Stimulated activated CD8-positive, alpha-beta memory T cell treated with anti-CD3 and anti-CD28 coated beads, Interleukin-7, amount 100 ng/mL, for 4 hours (primary cell): ENCODE results near the gene CROCC2.

Experiments
- DNase-seq, 2 donors: peaks; one replicate each; pipeline ENCODE4 v3.0.0-alpha.2; 2020; ENCODE audit warnings: low read depth in 2 of 2

Gene CROCC2

GRCh38 chr2:240987588-240987987 is 81.5 kb downstream of the CROCC2 start:
- DNase-seq: no peak

- DNase-seq: no peak
Observed at GRCh38 chr2:240988146-240988545, 82.0 kb downstream of the CROCC2 start.

- DNase-seq: no peak
Observed at GRCh38 chr2:240988571-240989271, 82.6 kb downstream of the CROCC2 start.

- no peak for DNase-seq
Observed at GRCh38 chr2:240989451-240990265, 83.5 kb downstream of the CROCC2 start.

GRCh38 chr2:240990266-240990529 is 84.1 kb downstream of the CROCC2 start:
- no peak for DNase-seq

GRCh38 chr2:240990726-240991377 is 84.7 kb downstream of the CROCC2 start:
- no peak for DNase-seq

- DNase-seq: no peak
Observed at GRCh38 chr2:240991378-240992263, 85.5 kb downstream of the CROCC2 start.

GRCh38 chr2:240992572-240993291 is 86.6 kb downstream of the CROCC2 start:
- no peak for DNase-seq

GRCh38 chr2:240993446-240994170 is 87.5 kb downstream of the CROCC2 start:
- no peak for DNase-seq

GRCh38 chr2:240994171-240994896 is 88.2 kb downstream of the CROCC2 start:
- DNase-seq: no peak

GRCh38 chr2:240995041-240996021 is 89.2 kb downstream of the CROCC2 start:
- no peak for DNase-seq

GRCh38 chr2:240996161-240996833 is 90.2 kb downstream of the CROCC2 start:
- no peak for DNase-seq

GRCh38 chr2:240996834-240997140 is 90.7 kb downstream of the CROCC2 start:
- no peak for DNase-seq

- no peak for DNase-seq
Observed at GRCh38 chr2:240997141-240997855, 91.2 kb downstream of the CROCC2 start.

- DNase-seq: peak; percentile 24 to 58
Observed at GRCh38 chr2:240997856-240998705, 91.9 kb downstream of the CROCC2 start, which contains the start of gene SNED1. Gene SNED1, plus strand, starts transcription at chr2:240998618. Its CDS starts 220 bp downstream, at chr2:240998838.

GRCh38 chr2:240998706-240998994 is 92.5 kb downstream of the CROCC2 start:
- DNase-seq: no peak
